Upper lobe of left lung (tissue), 4 donors: Measurements from ENCODE around the gene CALCOCO2.

Experiments used
- CTCF ChIP-seq, 6 experiments: fragments of 450-650 bp in 4 of 6; fragments of 200-600 bp in 2 of 6; sonication (generic) in 2 of 6; IDR thresholded peaks; one replicate each; pipeline ENCODE4 v1.5.1; 2016 to 2019; ENCODE audit warnings: antibody characterized with exemption in 6 of 6
- EP300 ChIP-seq, 4 donors: sonication (generic); formaldehyde crosslinking; IDR thresholded peaks; one replicate each; pipeline ENCODE4 v1.5.1; 2017; ENCODE audit warnings: antibody characterized with exemption in 4 of 4, control low read depth in 2 of 4
- POLR2AphosphoS5 ChIP-seq, 2 donors: sonication (generic); formaldehyde crosslinking; IDR thresholded peaks; one replicate each; pipeline ENCODE4 v1.5.1; 2017; ENCODE audit warnings: antibody characterized with exemption in 2 of 2

- no peak for TF ChIP-seq POLR2AphosphoS5 (IDR thresholded peaks at IDR 0.05)
- no peak for TF ChIP-seq CTCF (IDR thresholded peaks at IDR 0.05)
- TF ChIP-seq EP300 (IDR thresholded peaks at IDR 0.05): no peak
These were observed 11.4 kb upstream of the CALCOCO2 start for GRCh38 chr17:48819466-48819865.
